Pancreas (tissue), 10 donors: ENCODE data around the gene MESP1. TPM values are rescaled to one million over a fixed set of nuclear protein-coding genes. Genes with fewer than 3 reads are reported as not detected.

Experiments
- ATAC-seq, 4 donors: fragments of 200-7000 bp; cut with Tn5 transposase; one replicate each; pipeline versions ENCODE4 v1.8.0 to v1.9.1; 2020; ENCODE audit warnings: mild to moderate bottlenecking in 4 of 4, moderate library complexity in 4 of 4
- DNase-seq, 6 donors: peaks; one replicate each; pipeline ENCODE4 v3.0.0-alpha.2; 2020
- FAIRE-seq: peaks from 2 replicates; lab custom pipeline; 2012; peaks lifted over from hg19 to GRCh38; lab: Jason Lieb, UNC
- H3K27ac ChIP-seq, 4 donors: fragments of 200-600 bp; sonication (generic); 1 replicate in 3 of 4; 2 replicates in 1 of 4; pipeline versions ENCODE4 v1.5.0 to v1.8.0; 2020
- H3K27me3 ChIP-seq, 4 donors: fragments of 200-600 bp; one replicate each; pipeline ENCODE4 v1.8.0; 2021
- H3K36me3 ChIP-seq, 3 donors: fragments of 200-600 bp; sonication (generic) in 1 of 3; one replicate each; pipeline versions ENCODE4 v1.5.0 to v1.8.0; 2020 to 2021
- H3K4me1 ChIP-seq, 3 donors: fragments of 200-600 bp; one replicate each; pipeline ENCODE4 v1.8.0; 2021
- H3K4me3 ChIP-seq, 4 donors: fragments of 200-600 bp; sonication (generic) in 2 of 4; one replicate each; pipeline versions ENCODE4 v1.5.0 to v1.8.0; 2020 to 2021
- H3K9me3 ChIP-seq, 4 donors: fragments of 200-600 bp; one replicate each; pipeline ENCODE4 v1.8.0; 2021
- CTCF ChIP-seq, 4 donors: fragments of 200-600 bp; sonication (generic) in 3 of 4; IDR thresholded peaks; one replicate each; pipeline versions ENCODE4 v1.5.0 to v1.8.0; 2021; ENCODE audit warnings: antibody characterized with exemption in 4 of 4
- WGBS, 2 donors: extraction: QIAGEN DNeasy Blood & Tissue Kit; methylation state at CpG; one replicate each; pipeline ENCODE4 v1.1.7; 2013; 5-methylcytosine and 5-hydroxymethylcytosine counted together
- intact Hi-C, 3 donors: fragments of 100-400 bp; cut with DNase I; formaldehyde crosslinking; loops; one replicate each; pipeline versions ENCODE4 v1.11.1 to v1.14.2; 2022
- polyA plus RNA-seq, 2 donors: library from polyadenylated mRNA; stranded (reverse); fragments of 200-250 nt; gene quantifications; one replicate each; pipeline ENCODE4 v1.2.3, GENCODE V29; 2013
- total RNA-seq, 6 donors: library from RNA; stranded (reverse); fragmentation: NEBNext Ultra II Directional in 4 of 6; extraction: Animal tissue kit (Norgen Biotek cat#: 25700) in 4 of 6; gene quantifications; one replicate each; pipeline versions ENCODE4 v1.2.1 to v1.2.4, GENCODE V29; 2021 to 2023
- donor health status: healthy with polysubstance abuse.
- donor health status: DM: no; HTN: no; CAD: no; lungs with moderate emphysema.
- donor health status: DM: no; HTN: no; CAD: no.
- donor health status: control.
- donor health status: control.
- donor health status: Bipolar disorder and iron deficiency.
- donor health status: DM: yes; HTN: yes; CAD: no.
- donor health status: DM: no; HTN: no; CAD: no.
- donor health status: DM: no; HTN: no; CAD: no.
- donor health status: DM: yes; HTN: yes; CAD: no.

The MESP1 gene
- total and polyA plus RNA-seq, 8 donors = 1.1 to 4.0 (median 2.3) TPM

DNA sequence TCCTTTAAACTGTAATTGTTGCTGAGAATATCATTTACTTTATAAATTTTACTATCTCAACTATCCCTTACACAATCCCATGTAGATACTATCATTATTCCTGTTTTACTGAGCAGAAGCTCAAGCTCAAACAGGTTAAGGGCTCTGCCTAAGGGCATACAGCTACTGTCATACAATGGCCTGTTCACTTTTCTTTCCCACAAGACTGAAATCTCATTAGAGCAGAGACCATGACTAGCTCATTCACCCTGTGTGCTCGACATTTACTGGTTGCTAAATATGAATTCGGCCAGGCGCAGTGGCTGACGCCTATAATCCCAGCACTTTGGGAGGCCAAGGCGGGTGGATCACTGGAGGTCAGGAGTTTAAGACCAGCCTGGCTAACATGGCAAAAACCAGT lies 23.4 kb upstream of the MESP1 start:
- no peak for FAIRE-seq
- H3K4me1 ChIP-seq = peaks cover 8 to 23% (median 21%) of the 10 kb centered on the region in 3 donors
- H3K9me3 ChIP-seq = no peaks in the 10 kb centered on the region
- DNase-seq = no peak
- H3K4me3 ChIP-seq = no peak overlapping the region
- no peaks in the 10 kb centered on the region for H3K36me3 ChIP-seq
- TF ChIP-seq CTCF (IDR thresholded peaks at IDR 0.05) = no peak
- H3K27me3 ChIP-seq = no peaks in the 10 kb centered on the region
- intact Hi-C loops = no loop called here
- WGBS, 2 donors = 95 to 98% methylated on average over 5 of the region's 5 CpGs
- ATAC-seq = no peak
- H3K27ac ChIP-seq = no peak overlapping the region

- intact Hi-C loops = no loop called here
- peak in 3 of 4 donors; percentile 6 to 19 (median 6) for ATAC-seq
These were observed 22.0 kb upstream of the MESP1 start for GRCh38 chr15:89772932-89773583.

DNA sequence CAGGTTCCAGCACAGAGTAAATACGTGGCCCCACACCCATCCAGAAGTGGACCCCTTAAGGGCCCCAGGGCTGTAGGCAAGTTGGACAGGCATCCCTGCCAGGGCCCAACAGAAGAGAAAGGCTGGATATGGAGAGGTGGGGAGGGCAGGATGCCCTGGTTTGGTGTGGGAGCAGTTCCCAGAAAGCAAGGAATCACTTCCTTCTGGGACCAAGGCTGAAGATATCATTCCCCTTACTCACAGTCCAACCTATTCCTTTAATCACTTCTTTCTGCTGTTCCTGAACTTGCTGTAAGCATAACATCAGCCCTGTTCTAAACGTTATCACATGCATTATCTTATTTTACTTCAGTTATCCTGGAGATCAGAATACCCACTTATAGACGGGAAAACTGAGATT lies 19.0 kb upstream of the MESP1 start:
- 58 to 64% methylated on average over 3 of the region's 3 CpGs for WGBS, 2 donors
- Histone ChIP-seq H3K36me3 (no peaks in the 10 kb centered on the region), H3K9me3 (no peaks in the 10 kb centered on the region), H3K4me3 (no peak overlapping the region), H3K4me1 (peaks cover 38 to 46% (median 41%) of the 10 kb centered on the region in 3 donors), H3K27me3 (no peaks in the 10 kb centered on the region), H3K27ac (peak overlapping the region in 3 of 4 donors; percentile 25 to 71 (median 33))
- FAIRE-seq (no peak), ATAC-seq (peak in 1 of 4 donors; percentile 7), DNase-seq (peak in 1 of 6 donors; percentile 22)
- no peak for TF ChIP-seq CTCF (IDR thresholded peaks at IDR 0.05)
- intact Hi-C loops = no loop called here

More at GRCh38 chr15:89772932-89773583, 22.0 kb upstream of the MESP1 start:
- Histone ChIP-seq H3K4me1 (peaks cover 21 to 31% (median 27%) of the 10 kb centered on the region in 3 donors), H3K9me3 (no peaks in the 10 kb centered on the region), H3K27me3 (no peaks in the 10 kb centered on the region), H3K27ac (no peak overlapping the region), H3K36me3 (no peaks in the 10 kb centered on the region), H3K4me3 (no peak overlapping the region)
- FAIRE-seq (no peak), DNase-seq (no peak)
- 28 to 29% methylated on average over 3 of the region's 3 CpGs for WGBS, 2 donors
- TF ChIP-seq CTCF (IDR thresholded peaks at IDR 0.05) = peak in 2 of 4 donors; percentile 20 to 37

DNA sequence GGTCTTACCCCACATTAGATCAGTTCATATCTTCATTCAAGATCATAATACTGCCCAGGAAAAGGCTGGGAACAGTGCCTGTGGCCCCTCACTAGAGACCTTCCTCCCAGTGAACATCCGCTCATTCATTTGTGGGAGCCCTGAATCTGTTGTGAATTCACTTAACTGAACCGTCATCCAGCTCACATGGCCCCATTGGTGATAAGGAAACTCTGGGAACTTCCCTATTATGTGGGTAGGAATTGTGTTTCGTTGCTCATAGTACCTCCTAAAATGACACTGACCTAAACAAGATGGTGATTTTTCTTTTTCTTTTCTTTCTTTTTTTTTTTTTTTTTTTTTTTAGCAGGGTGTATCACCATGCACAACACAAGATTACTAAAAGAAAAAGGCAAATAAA lies 18.3 kb upstream of the MESP1 start:
- no peaks in the 10 kb centered on the region for H3K27me3 ChIP-seq
- no peaks in the 10 kb centered on the region for H3K36me3 ChIP-seq
- FAIRE-seq = no peak
- no peak overlapping the region for H3K4me3 ChIP-seq
- H3K4me1 ChIP-seq = peaks cover 38 to 46% (median 41%) of the 10 kb centered on the region in 3 donors
- peak overlapping the region in 1 of 4 donors; percentile 71 for H3K27ac ChIP-seq
- intact Hi-C loops = loop anchor here in 1 of 3 donors (5.0 kb wide), 1 partner anchor 38 kb away; no protein-coding TSS in a partner anchor
- no peak for ATAC-seq
- 74 to 77% methylated on average over 3 of the region's 3 CpGs for WGBS, 2 donors
- TF ChIP-seq CTCF (IDR thresholded peaks at IDR 0.05) = no peak
- DNase-seq = peak in 1 of 6 donors; percentile 6
- no peaks in the 10 kb centered on the region for H3K9me3 ChIP-seq

DNA sequence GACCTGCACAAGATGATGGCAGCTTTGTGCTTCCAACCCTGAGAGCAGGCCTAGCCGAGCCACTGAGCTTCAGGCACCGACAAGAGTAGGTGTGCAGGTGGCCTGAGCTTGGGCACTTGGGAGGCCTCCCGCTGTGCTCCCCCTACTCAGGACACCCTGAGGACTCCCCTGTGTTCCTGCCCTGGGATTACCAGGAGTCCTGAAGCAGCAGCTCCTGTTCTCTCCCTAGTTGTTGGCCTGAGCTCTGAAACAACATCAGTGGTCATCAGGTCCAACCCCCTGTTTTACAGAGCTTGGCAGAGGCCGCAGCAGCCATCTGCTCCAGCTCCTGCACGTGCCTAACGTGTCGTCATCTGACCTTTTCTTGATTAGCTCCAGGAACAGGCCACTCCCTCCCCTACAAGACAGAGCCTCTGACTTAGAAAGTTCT lies 17.0 kb upstream of the MESP1 start:
- Histone ChIP-seq H3K4me3 (no peak overlapping the region), H3K27me3 (no peaks in the 10 kb centered on the region), H3K27ac (peak overlapping the region; percentile 82 to 99 (median 94)), H3K9me3 (no peaks in the 10 kb centered on the region), H3K4me1 (peaks cover 35 to 46% (median 36%) of the 10 kb centered on the region in 3 donors), H3K36me3 (no peaks in the 10 kb centered on the region)
- WGBS, 2 donors = 24 to 33% methylated on average over 7 of the region's 7 CpGs
- peak in 5 of 6 donors; percentile 76 to 92 (median 89) for DNase-seq
- peak; percentile 60 to 81 (median 76) for ATAC-seq
- intact Hi-C loops = loop anchor here in 1 of 3 donors (5.0 kb wide), 1 partner anchor 39 kb away; no protein-coding TSS in a partner anchor
- no peak for FAIRE-seq
- no peak for TF ChIP-seq CTCF (IDR thresholded peaks at IDR 0.05)
